Peyer's patch (tissue), 4 donors: Measurements from ENCODE around the gene KAZN. TPM values are rescaled to one million over a fixed set of nuclear protein-coding genes. Genes with fewer than 3 reads are reported as not detected.

ENCODE experiments used
- DNase-seq, 3 donors: peaks; one replicate each; pipeline ENCODE4 v3.0.0-alpha.2; 2017 to 2019
- H3K27ac ChIP-seq, 4 donors: fragments of 200-600 bp; sonication (generic); one replicate each; pipeline ENCODE4 v1.5.1; 2016 to 2019
- H3K27me3 ChIP-seq, 2 donors: fragments of 200-600 bp; sonication (generic); one replicate each; pipeline ENCODE4 v1.5.1; 2019
- H3K36me3 ChIP-seq, 3 donors: fragments of 200-600 bp; sonication (generic); one replicate each; pipeline ENCODE4 v1.5.1; 2016 to 2019
- H3K4me1 ChIP-seq, 4 donors: fragments of 200-600 bp; sonication (generic); one replicate each; pipeline ENCODE4 v1.5.1; 2016 to 2019
- H3K4me3 ChIP-seq, 4 donors: fragments of 200-600 bp; sonication (generic); 1 replicate in 3 of 4; 2 replicates in 1 of 4; pipeline ENCODE4 v1.5.1; 2016 to 2019; ENCODE audit warnings: mild to moderate bottlenecking in 1 of 4
- H3K9me3 ChIP-seq, 4 donors: fragments of 200-600 bp; sonication (generic); one replicate each; pipeline ENCODE4 v1.5.1; 2016 to 2019; ENCODE audit warnings: mild to moderate bottlenecking in 1 of 4
- CTCF ChIP-seq, 6 experiments: fragments of 450-650 bp in 4 of 6; fragments of 200-600 bp in 2 of 6; sonication (generic) in 1 of 6; IDR thresholded peaks; one replicate each; pipeline ENCODE4 v1.5.1; 2017 to 2019; ENCODE audit warnings: antibody characterized with exemption in 6 of 6, mild to moderate bottlenecking in 3 of 6, moderate library complexity in 1 of 6
- POLR2A ChIP-seq, 2 donors: fragments of 450-650 bp; IDR thresholded peaks; one replicate each; pipeline ENCODE4 v1.5.1; 2017; ENCODE audit warnings: antibody characterized with exemption in 2 of 2, mild to moderate bottlenecking in 2 of 2, moderate library complexity in 2 of 2
- total RNA-seq, 4 donors: library from RNA; depleted of rRNA; stranded (reverse); fragments of >200 nt; gene quantifications; one replicate each; pipeline ENCODE4 v1.1.0, GENCODE V29; 2016

Gene KAZN
- total RNA-seq, 4 donors from 2014 or later = 14.9 to 25.5 (median 21.7) TPM

GRCh38 chr1:14994841-14995437 is 396.5 kb downstream of the KAZN start:
- H3K4me1 ChIP-seq = no peaks in the 10 kb centered on the region
- no peak overlapping the region for H3K4me3 ChIP-seq
- TF ChIP-seq POLR2A (IDR thresholded peaks at IDR 0.05) (no peak), CTCF (IDR thresholded peaks at IDR 0.05) (no peak)
- H3K9me3 ChIP-seq = no peaks in the 10 kb centered on the region
- H3K27me3 ChIP-seq = no peaks in the 10 kb centered on the region
- no peaks in the 10 kb centered on the region for H3K36me3 ChIP-seq
- DNase-seq = no peak
- H3K27ac ChIP-seq = no peak overlapping the region

DNA sequence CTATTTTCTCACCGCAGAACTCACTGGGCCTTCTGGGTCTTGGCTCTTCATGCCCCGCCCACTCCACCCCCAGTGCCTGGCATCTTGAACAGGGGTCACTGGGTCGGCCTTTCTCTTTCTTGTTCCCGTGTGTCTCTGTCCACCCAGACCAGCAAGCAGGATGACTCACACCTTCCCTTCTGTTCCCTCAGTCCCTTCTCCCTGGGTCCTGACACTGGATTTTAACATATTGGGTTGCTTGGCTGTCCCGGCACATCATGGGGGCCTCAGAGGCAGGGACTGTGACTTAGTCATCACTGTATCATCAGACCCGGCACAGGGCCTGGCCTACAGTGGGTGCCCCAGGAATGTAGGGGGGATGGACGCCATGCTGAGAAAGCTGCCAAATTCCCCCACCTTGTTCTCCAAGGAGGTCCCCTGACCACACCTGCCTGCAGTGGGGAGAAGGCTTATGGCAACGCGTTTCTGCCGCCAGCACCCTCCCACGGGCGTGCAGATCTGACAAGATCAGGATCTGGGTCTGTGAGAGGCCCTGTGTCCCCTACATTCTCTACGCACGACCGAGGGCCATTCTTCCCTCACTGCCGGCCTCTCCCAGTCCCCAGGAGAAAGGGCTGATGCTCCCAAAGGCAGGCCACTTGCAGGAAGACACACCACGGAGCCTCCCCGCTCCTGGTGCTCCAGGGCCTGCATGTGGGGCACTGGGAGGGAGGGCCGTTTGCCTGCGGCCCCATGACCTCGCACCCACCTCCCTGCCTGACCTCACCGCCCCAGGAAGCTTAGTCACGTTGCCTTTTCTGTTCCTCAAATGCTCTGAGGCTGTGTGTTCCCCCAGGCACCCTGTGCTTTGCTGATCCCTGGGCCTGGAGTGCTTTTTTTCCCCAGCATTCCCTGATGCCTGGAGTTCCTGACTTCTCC is 397.9 kb downstream of the KAZN start:
- Histone ChIP-seq H3K36me3 (no peaks in the 10 kb centered on the region), H3K27me3 (no peaks in the 10 kb centered on the region), H3K9me3 (no peaks in the 10 kb centered on the region), H3K4me1 (no peaks in the 10 kb centered on the region), H3K27ac (no peak overlapping the region), H3K4me3 (no peak overlapping the region)
- no peak for DNase-seq
- no peak for TF ChIP-seq CTCF (IDR thresholded peaks at IDR 0.05)
- TF ChIP-seq POLR2A (IDR thresholded peaks at IDR 0.05) = no peak

DNA sequence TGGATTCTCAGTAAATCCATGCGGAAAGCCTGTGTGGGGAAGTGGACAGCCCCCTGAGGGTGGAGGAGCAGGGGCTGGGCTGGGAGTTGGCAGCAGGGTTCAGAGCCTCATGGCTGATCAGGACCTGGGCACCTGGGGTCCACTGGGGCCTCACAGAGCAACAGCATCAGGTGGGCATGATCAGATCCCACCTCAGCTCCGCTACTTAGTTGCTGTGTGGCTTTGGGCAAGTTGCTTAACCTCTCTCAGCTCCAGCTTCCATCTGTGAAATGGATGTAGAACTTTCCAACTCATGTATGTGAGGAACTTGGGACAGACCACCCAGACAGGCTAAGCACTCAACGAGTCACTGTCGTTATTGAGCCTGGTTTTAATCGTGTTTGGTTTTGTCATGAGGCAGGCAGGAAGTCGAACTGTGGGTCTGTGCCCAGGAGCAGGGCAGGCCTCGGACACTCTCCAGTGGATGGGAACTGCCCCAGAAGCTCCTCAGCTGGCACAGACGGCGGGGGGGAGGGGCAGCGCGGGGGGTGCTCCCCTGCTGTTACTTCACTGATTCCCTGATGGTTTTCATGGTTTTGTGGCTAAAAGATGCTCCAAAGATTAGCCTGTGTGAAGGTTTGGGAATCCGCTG is 399.3 kb downstream of the KAZN start:
- TF ChIP-seq CTCF (IDR thresholded peaks at IDR 0.05) = no peak
- no peak for TF ChIP-seq POLR2A (IDR thresholded peaks at IDR 0.05)
- Histone ChIP-seq H3K9me3 (no peaks in the 10 kb centered on the region), H3K36me3 (no peaks in the 10 kb centered on the region), H3K27ac (no peak overlapping the region), H3K4me3 (no peak overlapping the region), H3K27me3 (no peaks in the 10 kb centered on the region), H3K4me1 (no peaks in the 10 kb centered on the region)
- no peak for DNase-seq

GRCh38 chr1:14999441-14999840 is 401.0 kb downstream of the KAZN start:
- no peak overlapping the region for H3K27ac ChIP-seq
- no peaks in the 10 kb centered on the region for H3K27me3 ChIP-seq

GRCh38 chr1:15000030-15000429 is 401.5 kb downstream of the KAZN start:
- Histone ChIP-seq H3K27ac (no peak overlapping the region), H3K4me3 (no peak overlapping the region), H3K9me3 (no peaks in the 10 kb centered on the region), H3K4me1 (no peaks in the 10 kb centered on the region), H3K36me3 (no peaks in the 10 kb centered on the region), H3K27me3 (no peaks in the 10 kb centered on the region)
- no peak for DNase-seq
- TF ChIP-seq POLR2A (IDR thresholded peaks at IDR 0.05) = no peak
- no peak for TF ChIP-seq CTCF (IDR thresholded peaks at IDR 0.05)

More at GRCh38 chr1:14999441-14999840, 401.0 kb downstream of the KAZN start:
- H3K4me1 ChIP-seq = no peaks in the 10 kb centered on the region
- TF ChIP-seq POLR2A (IDR thresholded peaks at IDR 0.05) (no peak), CTCF (IDR thresholded peaks at IDR 0.05) (no peak)
- H3K9me3 ChIP-seq = no peaks in the 10 kb centered on the region
- H3K36me3 ChIP-seq = no peaks in the 10 kb centered on the region
- DNase-seq = no peak
- H3K4me3 ChIP-seq = no peak overlapping the region
